Right lobe of liver (tissue), 4 donors: ENCODE data around the gene ZNF341.

ENCODE experiments used
- POLR2A ChIP-seq: fragments of 450-650 bp; IDR thresholded peaks from one replicate; pipeline ENCODE4 v1.6.1; 2017; ENCODE audit warnings: antibody characterized with exemption, mild to moderate bottlenecking
- TF ChIP-seq, protein P1 (sequence below), 4 donors: fragments of 200-600 bp in 3 of 4; fragments of 450-650 bp in 1 of 4; IDR thresholded peaks; one replicate each; pipeline versions ENCODE4 v1.5.1 to v1.8.0; 2016 to 2022; ENCODE audit warnings: antibody characterized with exemption in 4 of 4, mild to moderate bottlenecking in 2 of 4
- donor health status: DM: no; HTN: no; CAD: no.
- donor health status: DM: no; HTN: no; CAD: no.
- donor health status: DM: no; HTN: yes; CAD: no.

DNA sequence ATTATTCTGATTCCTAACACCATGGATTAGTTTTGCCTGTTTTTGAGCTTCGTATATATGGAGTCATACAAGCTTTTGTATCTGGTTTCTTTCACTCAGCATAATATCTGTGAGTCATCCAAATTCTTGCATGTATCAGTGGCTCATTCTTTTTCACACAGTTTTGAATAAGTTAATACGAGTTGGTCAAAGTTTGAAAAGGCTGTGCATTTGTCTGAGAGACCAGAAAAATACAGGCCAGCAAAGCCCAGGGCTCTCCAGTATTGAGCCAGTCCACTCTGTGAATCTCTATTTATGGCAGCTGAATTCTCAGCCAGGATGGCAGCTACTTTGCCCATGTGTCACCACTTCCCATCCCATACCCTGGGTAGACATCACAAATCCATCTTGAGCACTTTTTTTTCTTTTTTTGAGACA lies 72.1 kb downstream of the ZNF341 start:
- TF ChIP-seq, protein P1, sequence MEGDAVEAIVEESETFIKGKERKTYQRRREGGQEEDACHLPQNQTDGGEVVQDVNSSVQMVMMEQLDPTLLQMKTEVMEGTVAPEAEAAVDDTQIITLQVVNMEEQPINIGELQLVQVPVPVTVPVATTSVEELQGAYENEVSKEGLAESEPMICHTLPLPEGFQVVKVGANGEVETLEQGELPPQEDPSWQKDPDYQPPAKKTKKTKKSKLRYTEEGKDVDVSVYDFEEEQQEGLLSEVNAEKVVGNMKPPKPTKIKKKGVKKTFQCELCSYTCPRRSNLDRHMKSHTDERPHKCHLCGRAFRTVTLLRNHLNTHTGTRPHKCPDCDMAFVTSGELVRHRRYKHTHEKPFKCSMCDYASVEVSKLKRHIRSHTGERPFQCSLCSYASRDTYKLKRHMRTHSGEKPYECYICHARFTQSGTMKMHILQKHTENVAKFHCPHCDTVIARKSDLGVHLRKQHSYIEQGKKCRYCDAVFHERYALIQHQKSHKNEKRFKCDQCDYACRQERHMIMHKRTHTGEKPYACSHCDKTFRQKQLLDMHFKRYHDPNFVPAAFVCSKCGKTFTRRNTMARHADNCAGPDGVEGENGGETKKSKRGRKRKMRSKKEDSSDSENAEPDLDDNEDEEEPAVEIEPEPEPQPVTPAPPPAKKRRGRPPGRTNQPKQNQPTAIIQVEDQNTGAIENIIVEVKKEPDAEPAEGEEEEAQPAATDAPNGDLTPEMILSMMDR (IDR thresholded peaks at IDR 0.05): no peak
- no peak for TF ChIP-seq POLR2A
